NCI-H2196 treated with DMSO at 0.1 percent for 48 hours (cell line): ENCODE data around the gene ATAD1.
"Not testable (repeated sequence)": the region's sequence is repeated elsewhere in the genome, so short reads cannot be mapped to it uniquely, and the experiment has no call there.

ENCODE experiments used
- DNase-seq: peaks from one replicate; lab custom pipeline; 2025; ENCODE audit not compliant: unreplicated experiment; lab: John Stamatoyannopoulos, UW

ATAD1 gene

DNA sequence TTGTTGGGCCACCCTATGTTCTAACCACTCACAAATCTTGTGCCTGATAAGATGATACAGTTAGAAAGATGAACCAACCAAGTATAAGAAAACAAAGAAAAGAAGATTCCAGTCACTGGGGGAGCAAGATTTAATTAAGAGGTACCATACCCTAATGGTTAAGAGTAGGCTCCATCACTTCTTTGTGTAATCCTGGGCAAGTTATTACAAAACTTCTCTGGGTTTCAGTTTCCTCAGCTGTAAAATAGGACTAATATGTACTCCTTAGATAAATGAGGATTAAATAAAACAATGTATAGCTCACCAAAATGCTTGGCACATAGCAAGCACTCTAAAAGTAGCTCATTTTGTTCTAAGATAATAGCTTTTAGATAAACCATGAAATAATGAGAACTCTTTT is 58.5 kb downstream of the ATAD1 start:
- DNase-seq, result no peak

DNA sequence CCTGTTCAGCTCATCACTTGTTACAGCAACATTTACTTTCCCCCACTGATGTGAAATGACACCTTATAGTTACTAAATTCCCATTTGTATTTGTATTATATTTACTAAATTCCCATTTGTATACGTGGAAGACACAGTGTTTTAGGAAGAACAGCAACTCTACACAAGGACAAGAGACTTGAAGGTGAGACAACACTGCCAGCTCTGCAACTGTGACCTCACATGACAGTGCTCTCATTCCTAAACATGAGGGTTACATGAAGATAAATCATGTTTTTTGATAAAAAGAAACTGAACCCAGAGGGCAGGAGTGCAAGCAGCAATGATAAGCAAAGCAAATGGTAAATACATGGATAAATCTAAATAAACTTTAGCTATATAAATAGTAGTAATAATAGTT is 60.3 kb downstream of the ATAD1 start:
- no peak for DNase-seq

- no peak for DNase-seq
These were observed 63.8 kb downstream of the ATAD1 start for GRCh38 chr10:87753995-87754866.

DNA sequence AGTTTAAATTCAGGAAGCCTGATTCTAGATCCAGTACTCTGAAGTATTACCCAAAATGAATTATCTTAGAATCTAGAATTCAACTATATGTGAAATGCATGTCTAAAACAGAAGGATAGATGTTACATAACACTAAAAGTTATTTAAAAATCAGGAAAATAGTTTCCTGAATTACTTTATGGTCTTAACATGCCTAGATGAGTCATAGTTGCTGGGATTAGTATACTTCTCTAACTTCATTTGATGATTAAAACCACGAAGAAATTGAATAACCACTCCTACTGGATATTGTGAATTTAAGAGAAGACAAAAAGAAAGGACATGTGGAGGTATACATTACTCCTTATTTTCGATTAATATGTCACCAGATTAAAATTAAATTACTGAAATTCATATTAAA is 65.5 kb downstream of the ATAD1 start:
- DNase-seq, result no peak

DNA sequence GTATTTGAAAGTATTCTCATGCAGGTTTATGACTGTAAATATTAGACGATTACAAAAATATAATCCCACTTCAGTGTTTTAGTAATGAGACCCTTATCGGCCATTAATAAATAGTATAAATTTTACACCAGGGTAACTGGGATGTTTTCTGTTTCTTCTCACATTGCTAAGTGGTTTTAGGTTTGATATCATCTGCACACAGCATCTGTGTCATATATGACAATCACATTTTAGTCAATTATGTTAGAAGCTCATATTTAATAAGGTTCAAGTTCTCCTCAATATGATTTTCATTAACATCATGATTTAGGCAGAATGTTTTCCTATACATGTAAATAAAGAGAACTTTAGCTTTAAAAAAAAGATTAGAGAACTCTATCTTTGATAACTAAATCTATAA is 66.8 kb downstream of the ATAD1 start:
- no peak for DNase-seq

- DNase-seq, result no peak
These were observed 67.2 kb downstream of the ATAD1 start for GRCh38 chr10:87750817-87751216.

DNA sequence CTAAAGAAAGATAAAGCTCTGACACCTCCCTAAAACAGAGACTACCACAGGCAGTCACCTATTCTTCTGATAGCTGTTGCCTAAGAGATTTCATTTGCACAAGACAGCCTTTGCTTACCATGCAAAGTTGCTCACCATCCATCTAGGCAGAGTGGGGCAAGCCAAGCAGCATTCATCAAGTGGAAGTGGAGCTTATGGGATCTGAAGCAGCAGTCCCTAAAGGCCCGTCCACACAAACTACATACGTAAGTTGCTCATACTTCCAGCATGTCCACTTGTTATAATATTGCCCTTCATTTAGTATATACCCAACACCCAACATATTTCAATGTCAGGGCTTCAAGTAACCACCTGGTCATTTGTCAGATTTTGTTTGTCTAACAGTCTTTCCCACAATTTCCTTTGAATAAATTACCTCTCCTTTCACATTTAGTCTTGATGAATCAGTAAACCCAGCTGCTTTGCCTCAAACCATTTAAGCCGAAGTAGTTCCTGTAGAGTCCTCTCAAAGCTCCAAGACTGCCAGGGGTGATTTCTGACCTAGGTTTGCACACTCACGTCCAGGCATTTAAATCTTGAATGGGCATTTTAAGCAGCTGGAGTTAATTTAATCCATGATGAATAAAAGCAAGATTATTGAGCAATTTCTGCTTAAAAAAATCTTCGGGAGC is 67.9 kb downstream of the ATAD1 start:
- no peak for DNase-seq

DNA sequence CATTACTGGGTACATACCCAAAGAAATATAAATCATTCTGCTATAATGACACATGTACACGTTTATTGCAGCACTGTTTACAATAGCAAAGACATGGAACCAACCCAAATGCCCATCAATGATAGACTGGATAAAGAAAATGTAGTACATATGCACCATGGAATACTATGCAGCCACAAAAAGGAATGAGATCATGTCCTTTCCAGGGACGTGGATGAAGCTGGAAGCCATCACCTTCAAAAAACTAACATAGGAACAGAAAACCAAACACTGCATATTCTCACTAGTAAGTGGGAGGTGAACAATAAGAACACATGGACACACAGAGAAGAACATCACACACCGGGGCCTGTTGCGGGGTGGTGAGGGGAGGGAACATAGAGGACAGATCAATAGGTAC is 69.8 kb downstream of the ATAD1 start:
- DNase-seq, result not testable (repeated sequence)

DNA sequence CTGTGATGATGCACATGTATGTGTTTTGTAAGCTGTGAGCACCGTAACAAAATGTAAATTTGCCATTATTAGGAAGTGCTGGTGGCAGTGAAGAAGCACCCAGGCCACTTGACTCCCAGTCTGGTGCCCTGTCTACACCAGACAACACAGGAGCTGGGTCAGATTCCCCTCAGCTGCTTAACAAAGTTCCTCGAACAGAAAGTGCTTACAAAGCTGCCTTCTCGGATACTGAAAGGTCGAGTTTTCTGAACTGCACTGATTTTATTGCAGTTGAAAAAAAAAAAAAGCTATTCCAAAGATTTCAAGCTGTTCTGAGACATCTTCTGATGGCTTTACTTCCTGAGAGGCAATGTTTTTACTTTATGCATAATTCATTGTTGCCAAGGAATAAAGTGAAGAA is 71.1 kb downstream of the ATAD1 start:
- DNase-seq, result no peak

DNA sequence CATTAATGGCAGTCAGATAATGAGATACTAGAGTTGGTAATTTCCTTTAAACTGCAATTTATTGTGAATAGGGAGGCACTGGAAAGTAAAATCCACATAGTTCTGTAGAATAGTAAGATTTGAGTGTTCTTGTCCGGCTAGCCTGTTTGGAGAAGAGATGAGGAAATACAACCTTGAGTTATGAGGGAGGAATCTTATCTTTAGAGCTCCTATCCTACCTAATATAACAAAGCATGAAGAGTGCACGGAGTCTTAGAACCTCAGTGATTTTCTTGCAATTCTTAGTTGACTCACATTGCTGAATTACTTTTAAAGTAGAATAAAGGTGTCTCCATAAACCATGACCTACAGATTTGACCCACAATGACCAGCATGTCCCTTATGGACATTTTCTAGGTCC is 73.4 kb downstream of the ATAD1 start:
- no peak for DNase-seq

- DNase-seq, result not testable (repeated sequence)
These were observed 74.9 kb downstream of the ATAD1 start for GRCh38 chr10:87742992-87743610.

- DNase-seq, result no peak
These were observed 77.8 kb downstream of the ATAD1 start for GRCh38 chr10:87740254-87740655.

DNA sequence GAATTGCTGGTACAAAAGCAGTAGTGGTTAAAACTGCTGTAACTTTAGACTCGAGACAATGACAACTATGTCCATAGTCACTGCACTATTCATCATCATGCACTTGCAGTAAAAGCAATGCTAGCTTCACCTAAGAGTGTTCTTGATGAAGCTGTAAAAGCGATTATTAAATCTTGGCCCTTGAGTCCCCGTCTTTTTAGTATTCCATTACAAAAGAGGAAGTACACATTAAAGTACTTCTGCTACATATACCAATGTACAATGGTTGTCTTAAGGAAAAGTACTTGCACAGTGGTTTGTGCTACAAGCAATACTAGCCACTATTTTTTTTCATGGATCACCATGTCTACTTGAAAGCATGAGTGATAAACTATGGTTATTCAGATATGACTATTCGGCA is 78.3 kb downstream of the ATAD1 start:
- no peak for DNase-seq

DNA sequence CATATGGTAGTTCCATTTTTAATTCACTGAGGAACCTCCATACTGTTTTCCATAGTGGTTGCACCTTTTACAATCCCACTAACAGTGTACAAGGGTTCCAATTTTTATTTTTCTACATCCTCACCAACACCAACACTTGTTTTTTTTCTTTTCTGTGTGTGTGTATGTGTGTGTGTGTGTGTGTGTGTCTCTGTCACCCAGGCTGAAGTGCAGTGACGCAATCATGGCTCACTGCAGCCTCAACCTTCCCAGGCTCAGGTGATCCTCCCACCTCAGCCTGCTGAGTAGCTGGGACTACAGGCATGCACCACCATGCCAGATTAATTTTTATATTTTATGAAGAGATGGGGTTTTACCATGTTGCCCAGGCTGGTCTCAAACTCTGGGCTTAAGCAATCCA is 79.8 kb downstream of the ATAD1 start:
- not testable (repeated sequence) for DNase-seq

DNA sequence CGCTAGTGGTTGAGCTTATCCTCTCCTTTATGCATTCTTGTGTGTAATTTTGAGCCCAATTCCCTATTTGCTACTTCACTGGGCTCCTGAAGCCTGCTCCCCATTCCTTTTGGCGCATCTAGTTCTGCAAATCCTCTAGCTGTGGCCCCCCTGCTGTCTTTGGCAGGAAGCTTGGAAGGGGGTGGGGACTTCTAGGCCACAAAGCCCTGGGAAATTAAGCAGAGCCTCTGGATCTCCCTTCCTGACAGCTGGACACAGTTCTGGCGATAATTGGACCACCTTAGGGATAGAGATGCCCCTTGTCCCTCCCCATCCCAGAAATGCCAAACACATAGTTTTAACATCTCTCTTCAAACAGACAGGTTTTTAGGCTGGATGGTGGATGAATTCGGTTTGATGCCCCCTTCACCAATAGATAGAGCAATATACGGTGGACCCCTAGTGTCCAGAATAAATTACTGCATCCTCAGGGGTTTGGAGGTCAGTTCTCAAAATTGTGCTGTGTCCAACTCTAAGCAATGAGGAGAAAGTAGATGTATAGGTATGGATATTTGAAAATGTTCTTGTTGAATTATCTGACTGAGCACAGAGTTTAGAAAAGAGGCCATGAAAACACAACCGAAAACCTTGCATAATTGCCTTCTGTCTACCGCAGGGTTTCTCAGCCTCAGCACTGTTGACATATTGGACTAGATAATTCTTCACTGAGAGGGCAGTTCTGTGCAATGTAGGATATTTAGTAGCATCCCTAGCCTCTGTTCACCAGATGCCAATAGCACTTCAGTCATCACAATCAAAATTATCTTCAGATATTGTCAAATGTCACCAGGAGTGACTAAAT is 82.8 kb downstream of the ATAD1 start:
- no peak for DNase-seq

DNA sequence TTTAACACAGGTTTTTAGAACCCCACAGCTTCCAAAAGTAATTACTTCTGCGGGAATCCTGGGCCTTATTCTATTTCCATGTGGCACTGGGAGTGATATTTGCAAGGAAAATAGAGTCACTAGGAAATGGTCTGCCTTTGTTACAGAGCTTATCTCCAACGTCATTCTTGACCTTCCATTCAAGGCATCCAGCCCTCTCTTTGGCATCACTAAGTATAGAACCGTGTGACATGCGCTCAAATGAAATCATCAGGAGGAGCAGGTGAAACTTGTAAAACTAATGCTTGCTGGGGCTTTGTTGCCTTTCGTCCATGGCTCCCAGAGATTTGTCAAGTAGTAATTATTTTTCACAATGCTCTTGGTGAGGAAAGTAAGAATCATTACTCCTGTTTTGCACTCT is 84.9 kb downstream of the ATAD1 start:
- DNase-seq, result no peak

DNA sequence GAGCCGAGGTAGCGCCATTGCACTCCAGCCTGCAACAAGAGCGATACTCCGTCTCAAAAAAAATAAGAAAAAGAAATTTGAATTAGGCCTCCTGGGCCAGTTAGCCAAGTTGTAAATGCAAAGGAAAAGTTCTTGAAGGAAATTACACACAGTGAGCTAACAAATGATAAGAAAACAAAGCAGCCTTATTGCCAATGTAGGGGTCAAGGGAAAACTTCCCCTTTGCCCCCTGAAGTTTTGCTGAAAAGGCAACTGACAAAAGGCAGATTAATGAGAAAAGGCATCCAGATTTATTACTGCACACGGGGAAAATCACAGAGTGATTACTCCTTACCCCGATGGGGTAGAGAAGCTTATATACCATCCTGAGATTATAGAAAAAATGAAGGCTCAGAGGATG is 88.1 kb downstream of the ATAD1 start:
- no peak for DNase-seq

- DNase-seq, result no peak
These were observed 93.2 kb downstream of the ATAD1 start for GRCh38 chr10:87724789-87725188.

DNA sequence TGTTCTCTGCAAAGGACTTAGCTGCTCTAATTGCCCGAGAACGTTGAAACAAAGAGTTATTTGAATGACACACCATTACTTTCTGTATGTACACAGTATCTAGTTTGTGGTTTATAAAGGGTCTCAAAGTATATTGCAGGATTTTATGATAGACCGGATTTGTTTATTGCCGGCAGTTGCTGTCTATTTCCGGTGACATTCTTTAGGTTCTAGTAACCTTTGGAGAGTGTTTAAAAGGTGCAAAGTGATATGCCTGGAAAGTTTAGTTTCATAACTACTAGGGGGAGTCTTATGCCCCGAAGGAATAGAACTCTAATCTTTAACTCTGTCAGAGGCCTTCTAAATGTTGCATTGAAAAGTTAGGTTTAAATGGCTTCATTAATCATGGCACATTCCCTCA is 94.5 kb downstream of the ATAD1 start:
- no peak for DNase-seq

DNA sequence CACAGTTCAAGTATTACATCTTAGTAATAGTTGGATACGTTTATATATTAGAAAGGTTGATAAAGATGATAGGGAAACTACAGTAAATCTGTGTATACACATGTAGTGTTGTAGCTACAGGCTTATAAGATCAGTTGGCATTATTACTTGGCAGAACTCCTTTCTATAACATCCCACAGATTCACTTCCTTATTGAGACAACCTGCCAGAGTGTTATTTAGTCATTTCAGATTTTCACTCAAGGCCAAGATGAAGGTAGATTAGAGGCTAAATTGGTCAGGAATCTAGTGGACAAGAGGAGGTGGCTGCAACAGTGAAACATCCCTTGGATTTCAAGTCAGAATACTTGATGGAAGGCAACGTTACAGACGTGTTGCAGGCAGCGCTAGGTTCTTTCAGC is 95.3 kb downstream of the ATAD1 start:
- no peak for DNase-seq

DNA sequence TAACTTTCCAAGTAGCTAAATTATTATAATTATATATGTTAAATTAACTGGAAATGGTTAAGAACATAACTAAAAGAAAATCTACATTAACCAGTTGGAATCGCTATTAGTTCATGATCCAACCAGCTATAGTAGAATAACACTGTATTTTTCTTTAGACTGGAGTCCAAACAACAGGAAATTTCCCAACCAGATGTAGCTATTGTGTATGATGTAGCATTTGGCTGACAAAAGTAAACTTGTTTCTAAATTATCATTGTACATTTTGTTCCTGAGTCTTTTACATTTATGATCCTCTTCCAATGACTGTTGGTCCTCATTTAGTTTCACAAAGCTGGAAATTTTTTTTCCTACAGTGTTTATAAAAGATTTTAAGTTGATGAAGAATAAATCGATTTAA is 96.2 kb downstream of the ATAD1 start:
- DNase-seq, result no peak
